K562 (cell line): ENCODE results near the gene COA6. TPM values are rescaled to one million over a fixed set of nuclear protein-coding genes. Genes with fewer than 3 reads are reported as not detected.

Experiments used
- ATAC-seq: fragments of 200-7000 bp; cut with Tn5 transposase; 3 replicates; pipeline ENCODE4 v1.9.1; 2020; ENCODE audit warnings: moderate library complexity
- BruUV-seq: library from RNA; stranded (reverse); fragments of 400-500 nt; replicated peaks from 2 replicates; lab custom pipeline; 2021; lab: Mats Ljungman, UMichigan
- CTCF ChIA-PET: fragments of 300-600 bp; formaldehyde crosslinking; extraction: SDS; loops from one replicate; lab custom pipeline; 2021; ENCODE audit warnings: low intra/inter-chr PET ratio; lab: Yijun Ruan, JAX
- POLR2A ChIA-PET: fragments of 300-600, 350-650 bp; sonication (Branson Sonifier 250); formaldehyde crosslinking; extraction: SDS; loops from one replicate; lab custom pipeline; 2021; ENCODE audit warnings: antibody characterized with exemption, inconsistent platforms; lab: Yijun Ruan, JAX
- DNase-seq, 4 experiments: peaks; one replicate each; pipeline versions ENCODE4 v3.0.0 to v3.0.0-alpha.2; 2011 to 2018; ENCODE audit warnings: low spot score in 3 of 4, mixed read lengths in 3 of 4; ENCODE audit errors: extremely low read depth in 1 of 4
- FAIRE-seq: peaks from 2 replicates; lab custom pipeline; 2011; peaks lifted over from hg19 to GRCh38; lab: Jason Lieb, UNC
- H2AFZ ChIP-seq: 2 replicates; pipeline ENCODE4 v1.6.0; 2011; ENCODE audit warnings: low read depth, low read length, control low read depth, inconsistent platforms
- H3K27ac ChIP-seq: fragments of 200-600 bp; 3 replicates; pipeline ENCODE4 v1.8.0; 2011; ENCODE audit warnings: low read depth, mild to moderate bottlenecking, control low read depth, inconsistent platforms, low read length, moderate library complexity, mixed read lengths; ENCODE audit errors: extremely low read depth
- H3K27me3 ChIP-seq, 2 experiments: fragments of 300-600 bp in 1 of 2; 2 replicates in 1 of 2; 3 replicates in 1 of 2; pipeline versions ENCODE4 v1.6.0 to v1.8.0; 2011; ENCODE audit warnings: inconsistent platforms in 2 of 2, low read length in 2 of 2, mild to moderate bottlenecking in 1 of 2, mixed read lengths in 1 of 2, moderate library complexity in 1 of 2; ENCODE audit not compliant: control insufficient read depth in 2 of 2, insufficient read depth in 2 of 2
- H3K36me3 ChIP-seq: fragments of 300-600 bp; 3 replicates; pipeline ENCODE4 v1.8.0; 2011; ENCODE audit warnings: mild to moderate bottlenecking, low read length, inconsistent platforms; ENCODE audit not compliant: control insufficient read depth, insufficient read depth
- H3K4me1 ChIP-seq, 2 experiments: fragments of 200-600 bp in 1 of 2; replicated peaks in 1 of 2; 2 replicates in 1 of 2; 3 replicates in 1 of 2; pipeline versions ENCODE4 v1.5.1 to v1.8.0; 2011; ENCODE audit warnings: inconsistent platforms in 2 of 2, low read length in 2 of 2, mild to moderate bottlenecking in 1 of 2, mixed read lengths in 1 of 2, moderate library complexity in 1 of 2; ENCODE audit not compliant: control insufficient read depth in 2 of 2, insufficient read depth in 2 of 2
- H3K4me2 ChIP-seq: 2 replicates; pipeline ENCODE4 v1.6.1; 2011; ENCODE audit warnings: low read length, control low read depth, inconsistent platforms, mixed read lengths; ENCODE audit not compliant: insufficient read depth
- H3K4me3 ChIP-seq: fragments of 200-600 bp; sonication (generic), shearing (Covaris generic); 2 replicates; pipeline ENCODE4 v1.5.1; 2016; ENCODE audit warnings: control low read depth, inconsistent platforms
- H3K79me2 ChIP-seq: fragments of 200-600 bp; 3 replicates; pipeline ENCODE4 v1.8.0; 2011; ENCODE audit warnings: low read length, inconsistent platforms; ENCODE audit not compliant: control insufficient read depth, insufficient read depth
- H3K9ac ChIP-seq, 2 experiments: 2 replicates each; pipeline versions ENCODE4 v1.6.0 to v1.6.1; 2011; ENCODE audit warnings: low read depth in 2 of 2, low read length in 2 of 2, control low read depth in 1 of 2, inconsistent platforms in 1 of 2, mild to moderate bottlenecking in 1 of 2, mixed read lengths in 1 of 2; ENCODE audit not compliant: insufficient read depth in 1 of 2
- H3K9me1 ChIP-seq: one replicate; pipeline ENCODE4 v1.6.0; 2011; ENCODE audit warnings: inconsistent platforms, mild to moderate bottlenecking, low read length, moderate library complexity; ENCODE audit not compliant: control insufficient read depth, insufficient read depth
- H3K9me3 ChIP-seq: replicated peaks from 2 replicates; pipeline ENCODE4 v1.5.1; 2011; ENCODE audit warnings: low read depth, low read length, inconsistent platforms; ENCODE audit not compliant: control insufficient read depth, insufficient read depth
- H4K20me1 ChIP-seq: replicated peaks from 2 replicates; pipeline ENCODE4 v1.6.1; 2011; ENCODE audit warnings: low read length, inconsistent platforms, mixed read lengths; ENCODE audit not compliant: control insufficient read depth, insufficient read depth
- WGBS: fragments of 100-300 bp; shearing (Covaris generic); methylation state at CpG from one replicate; pipeline ENCODE4 v1.1.6; 2016; ENCODE audit warnings: low coverage, mixed read lengths; ENCODE audit not compliant: insufficient coverage; ENCODE audit errors: missing lambda C conversion rate; 5-methylcytosine and 5-hydroxymethylcytosine counted together
- in situ Hi-C: fragments of 300-500 bp; cut with MboI; formaldehyde crosslinking; loops from 4 replicates; pipeline ENCODE4 v1.15.0; 2018; ENCODE audit warnings: inconsistent platforms, mixed read lengths
- intact Hi-C: fragments of 100-400 bp; cut with micrococcal nuclease; formaldehyde crosslinking; loops from 2 replicates; pipeline ENCODE4 v1.14.2; 2022
- polyA plus RNA-seq, 8 experiments: library from polyadenylated mRNA; depleted of rRNA in 4 of 8; stranded (reverse) in 5 of 8; unstranded in 3 of 8; fragments of >200 nt; fragmentation: Nextera tagmentation in 2 of 8; fragmentation: Illumina TruSeq in 1 of 8; extraction: Ambion mirVana in 2 of 8; extraction: Trizol in 1 of 8; gene quantifications; 2 replicates each; pipeline versions ENCODE4 v1.2.1 to v1.2.3, GENCODE V29; 2011 to 2014; ENCODE audit warnings: inconsistent platforms in 1 of 8, missing spikeins in 1 of 8
- total RNA-seq, 7 experiments: library from RNA; depleted of rRNA in 6 of 7; stranded (reverse); fragments of >200 nt in 6 of 7; fragmentation: Illumina TruSeq in 2 of 7; extraction: Trizol in 2 of 7; gene quantifications; 2 replicates each; pipeline versions ENCODE4 v1.2.1 to v1.2.3, GENCODE V29; 2011 to 2021; ENCODE audit warnings: low replicate concordance in 1 of 7
- TF ChIP-seq, protein P1 (sequence below): fragments of 250-450 bp; sonication (Bioruptor Pico); IDR thresholded peaks from 2 replicates; pipeline ENCODE4 v1.8.0; 2022; ENCODE audit warnings: inconsistent platforms
- TF ChIP-seq, protein P2 (sequence below), 2 experiments: fragments of 450-650 bp; formaldehyde crosslinking in 1 of 2; IDR thresholded peaks; 2 replicates each; pipeline versions ENCODE4 v1.4.0 to v1.6.1; 2014 to 2020; ENCODE audit warnings: mild to moderate bottlenecking in 2 of 2, borderline replicate concordance in 1 of 2, low read depth in 1 of 2

Gene COA6
- total and polyA plus RNA-seq, 9 of the 15 experiments (the other 6 are each of a cell fraction or from before 2014, with no cell fraction given) = 77.7 to 187 (median 134) TPM

DNA sequence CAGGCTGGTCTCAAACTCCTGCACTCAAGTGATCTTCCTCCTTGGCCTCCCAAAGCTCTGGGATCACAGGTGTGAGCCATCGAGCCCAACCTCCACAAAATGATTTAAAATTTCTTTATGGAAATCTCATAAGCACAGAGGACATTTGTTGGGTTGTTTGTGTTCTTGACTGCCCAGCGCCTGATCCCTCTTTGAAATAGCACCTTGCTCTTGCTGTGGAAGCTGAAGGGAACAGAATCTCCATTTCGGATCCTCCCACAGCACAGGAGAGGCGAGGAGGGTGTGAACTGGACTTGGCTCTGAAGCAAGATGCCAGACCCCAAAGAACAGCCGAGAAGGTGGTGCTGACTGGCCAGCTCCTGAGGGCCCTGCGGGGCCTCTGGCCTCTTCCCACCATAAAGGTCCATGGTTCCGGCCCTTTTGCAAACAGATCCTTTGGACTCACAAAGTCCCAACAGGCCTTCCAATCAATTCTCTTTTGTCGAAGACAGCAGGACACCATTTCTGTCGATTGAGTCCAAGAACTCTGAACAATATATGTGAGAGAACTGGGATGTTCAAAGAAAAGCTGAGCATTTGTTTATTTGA lies 45.6 kb upstream of the COA6 start:
- Histone ChIP-seq H3K79me2 (no peaks in the 10 kb centered on the region), H3K4me3 (no peak overlapping the region), H3K9ac (peak overlapping the region in 1 of 2 experiments; percentile 39; a peak in 2 of 4 replicates), H3K4me2 (no peak overlapping the region), H4K20me1 (no peaks in the 10 kb centered on the region), H3K9me3 (no peaks in the 10 kb centered on the region), H2AFZ (no peak overlapping the region), H3K36me3 (no peaks in the 10 kb centered on the region), H3K27ac (no peak overlapping the region), H3K4me1 (no peaks in the 10 kb centered on the region; a peak in 3 of 5 replicates), H3K27me3 (peaks cover 15 to 27% of the 10 kb centered on the region in 2 experiments), H3K9me1 (no peaks in the 10 kb centered on the region)
- intact Hi-C loops (loop anchor here (5.0 kb wide), 2 partner anchors 80 to 765 kb away; no protein-coding TSS in a partner anchor), in situ Hi-C loops (loop anchor here (10.0 kb wide), 2 partner anchors 267 to 767 kb away; no protein-coding TSS in a partner anchor)
- WGBS = 26% methylated on average over 9 of the region's 9 CpGs
- ATAC-seq = no peak
- no peak for DNase-seq
- TF ChIP-seq, protein P1, sequence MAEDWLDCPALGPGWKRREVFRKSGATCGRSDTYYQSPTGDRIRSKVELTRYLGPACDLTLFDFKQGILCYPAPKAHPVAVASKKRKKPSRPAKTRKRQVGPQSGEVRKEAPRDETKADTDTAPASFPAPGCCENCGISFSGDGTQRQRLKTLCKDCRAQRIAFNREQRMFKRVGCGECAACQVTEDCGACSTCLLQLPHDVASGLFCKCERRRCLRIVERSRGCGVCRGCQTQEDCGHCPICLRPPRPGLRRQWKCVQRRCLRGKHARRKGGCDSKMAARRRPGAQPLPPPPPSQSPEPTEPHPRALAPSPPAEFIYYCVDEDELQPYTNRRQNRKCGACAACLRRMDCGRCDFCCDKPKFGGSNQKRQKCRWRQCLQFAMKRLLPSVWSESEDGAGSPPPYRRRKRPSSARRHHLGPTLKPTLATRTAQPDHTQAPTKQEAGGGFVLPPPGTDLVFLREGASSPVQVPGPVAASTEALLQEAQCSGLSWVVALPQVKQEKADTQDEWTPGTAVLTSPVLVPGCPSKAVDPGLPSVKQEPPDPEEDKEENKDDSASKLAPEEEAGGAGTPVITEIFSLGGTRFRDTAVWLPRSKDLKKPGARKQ = no peak
- TF ChIP-seq, protein P2, sequence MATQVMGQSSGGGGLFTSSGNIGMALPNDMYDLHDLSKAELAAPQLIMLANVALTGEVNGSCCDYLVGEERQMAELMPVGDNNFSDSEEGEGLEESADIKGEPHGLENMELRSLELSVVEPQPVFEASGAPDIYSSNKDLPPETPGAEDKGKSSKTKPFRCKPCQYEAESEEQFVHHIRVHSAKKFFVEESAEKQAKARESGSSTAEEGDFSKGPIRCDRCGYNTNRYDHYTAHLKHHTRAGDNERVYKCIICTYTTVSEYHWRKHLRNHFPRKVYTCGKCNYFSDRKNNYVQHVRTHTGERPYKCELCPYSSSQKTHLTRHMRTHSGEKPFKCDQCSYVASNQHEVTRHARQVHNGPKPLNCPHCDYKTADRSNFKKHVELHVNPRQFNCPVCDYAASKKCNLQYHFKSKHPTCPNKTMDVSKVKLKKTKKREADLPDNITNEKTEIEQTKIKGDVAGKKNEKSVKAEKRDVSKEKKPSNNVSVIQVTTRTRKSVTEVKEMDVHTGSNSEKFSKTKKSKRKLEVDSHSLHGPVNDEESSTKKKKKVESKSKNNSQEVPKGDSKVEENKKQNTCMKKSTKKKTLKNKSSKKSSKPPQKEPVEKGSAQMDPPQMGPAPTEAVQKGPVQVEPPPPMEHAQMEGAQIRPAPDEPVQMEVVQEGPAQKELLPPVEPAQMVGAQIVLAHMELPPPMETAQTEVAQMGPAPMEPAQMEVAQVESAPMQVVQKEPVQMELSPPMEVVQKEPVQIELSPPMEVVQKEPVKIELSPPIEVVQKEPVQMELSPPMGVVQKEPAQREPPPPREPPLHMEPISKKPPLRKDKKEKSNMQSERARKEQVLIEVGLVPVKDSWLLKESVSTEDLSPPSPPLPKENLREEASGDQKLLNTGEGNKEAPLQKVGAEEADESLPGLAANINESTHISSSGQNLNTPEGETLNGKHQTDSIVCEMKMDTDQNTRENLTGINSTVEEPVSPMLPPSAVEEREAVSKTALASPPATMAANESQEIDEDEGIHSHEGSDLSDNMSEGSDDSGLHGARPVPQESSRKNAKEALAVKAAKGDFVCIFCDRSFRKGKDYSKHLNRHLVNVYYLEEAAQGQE (IDR thresholded peaks at IDR 0.05; ENCODE audit: borderline replicate concordance) = peak; percentile 25
- TF ChIP-seq, protein P2 (CRISPR knock-in tag; IDR thresholded peaks at IDR 0.05; ENCODE audit: low read depth) = no peak
- ChIA-PET CTCF (no interaction called here), POLR2A (interaction anchor here (0.8 to 1.2 kb wide), 3 partner anchors 9 to 19 kb away, joined by 3 to 4 read pairs (median 3); no protein-coding TSS in a partner anchor)
- no peak for FAIRE-seq
- BruUV-seq = no TSS peak
